Neural cell (in vitro differentiated cells): ENCODE measurements around the gene CTNNBL1. TPM values are rescaled to one million over a fixed set of nuclear protein-coding genes. Genes with fewer than 3 reads are reported as not detected.

ENCODE experiments used
- H2AFZ ChIP-seq: fragments of 200-600, 300-800 bp; sonication (generic), shearing (Covaris generic); 2 replicates; pipeline ENCODE4 v1.6.0; 2014; ENCODE audit warnings: low read depth, mild to moderate bottlenecking, antibody characterized with exemption, low read length, moderate library complexity
- H3F3A ChIP-seq: fragments of 200-600 bp; shearing (Covaris generic); 2 replicates; pipeline ENCODE4 v1.6.1; 2016; ENCODE audit warnings: mild to moderate bottlenecking, moderate library complexity, mixed read lengths, antibody characterized with exemption, low read length; ENCODE audit not compliant: insufficient read depth, poor library complexity, severe bottlenecking
- H3K27ac ChIP-seq: fragments of 200-600, 300-800 bp; sonication (generic), shearing (Covaris generic); 2 replicates; pipeline ENCODE4 v1.5.1; 2014; ENCODE audit warnings: mild to moderate bottlenecking, low read length, moderate library complexity
- H3K27me3 ChIP-seq: fragments of 300-800, 200-600 bp; sonication (generic), shearing (Covaris generic); 2 replicates; pipeline ENCODE4 v1.6.0; 2014; ENCODE audit warnings: mild to moderate bottlenecking, low read depth, low read length, moderate library complexity; ENCODE audit not compliant: insufficient read depth
- H3K36me3 ChIP-seq: fragments of 300-800, 200-600 bp; sonication (generic), shearing (Covaris generic); 2 replicates; pipeline ENCODE4 v1.5.1; 2014; ENCODE audit warnings: mild to moderate bottlenecking, antibody characterized with exemption, low read length, moderate library complexity; ENCODE audit not compliant: insufficient read depth
- H3K4me2 ChIP-seq: fragments of 300-800, 200-600 bp; sonication (generic), shearing (Covaris generic); 2 replicates; pipeline ENCODE4 v1.6.0; 2014; ENCODE audit warnings: mild to moderate bottlenecking, low read length
- H3K4me3 ChIP-seq: fragments of 300-800, 200-600 bp; sonication (generic), shearing (Covaris generic); 2 replicates; pipeline ENCODE4 v1.5.1; 2014; ENCODE audit warnings: mild to moderate bottlenecking, low read length, moderate library complexity
- H3K79me2 ChIP-seq: fragments of 200-600 bp; shearing (Covaris generic); replicated peaks from 2 replicates; pipeline ENCODE4 v1.6.0; 2014; ENCODE audit warnings: mild to moderate bottlenecking, low read length, moderate library complexity; ENCODE audit not compliant: insufficient read depth
- H3K9ac ChIP-seq: fragments of 300-800, 200-600 bp; sonication (generic), shearing (Covaris generic); 2 replicates; pipeline ENCODE4 v1.6.1; 2016; ENCODE audit warnings: mild to moderate bottlenecking, low read length, mixed read lengths
- H3K9me2 ChIP-seq: fragments of 200-600 bp; shearing (Covaris generic); 2 replicates; pipeline ENCODE4 v1.6.1; 2016; ENCODE audit warnings: mild to moderate bottlenecking, low read length, mixed read lengths; ENCODE audit not compliant: insufficient read depth
- H3K9me3 ChIP-seq: fragments of 200-600, 300-800 bp; sonication (generic), shearing (Covaris generic); 2 replicates; pipeline ENCODE4 v1.6.1; 2016; ENCODE audit warnings: mild to moderate bottlenecking, mixed run types, low read length, moderate library complexity, mixed read lengths
- H4K20me1 ChIP-seq: fragments of 200-600 bp; shearing (Covaris generic); 2 replicates; pipeline ENCODE4 v1.6.1; 2016; ENCODE audit warnings: mild to moderate bottlenecking, mixed run types; ENCODE audit not compliant: insufficient read depth
- CTCF ChIP-seq: fragments of 450-650 bp; IDR thresholded peaks from 2 replicates; pipeline ENCODE4 v1.5.1; 2014; ENCODE audit warnings: antibody characterized with exemption, mild to moderate bottlenecking, moderate library complexity; ENCODE audit not compliant: poor library complexity, severe bottlenecking
- EP300 ChIP-seq: fragments of 450-650 bp; conservative IDR thresholded peaks from 2 replicates; pipeline ENCODE4 v1.6.1; 2014; ENCODE audit warnings: antibody characterized with exemption, mild to moderate bottlenecking, moderate library complexity; ENCODE audit not compliant: poor library complexity, severe bottlenecking
- MXI1 ChIP-seq: fragments of 450-650 bp; conservative IDR thresholded peaks from 2 replicates; pipeline ENCODE4 v1.6.1; 2014; ENCODE audit warnings: antibody characterized with exemption, mild to moderate bottlenecking; ENCODE audit not compliant: poor library complexity, severe bottlenecking
- RAD21 ChIP-seq: fragments of 450-650 bp; conservative IDR thresholded peaks from 2 replicates; pipeline ENCODE4 v1.6.1; 2014; ENCODE audit warnings: antibody characterized with exemption, mild to moderate bottlenecking, moderate library complexity
- REST ChIP-seq: IDR thresholded peaks from 2 replicates; pipeline ENCODE4 v1.6.1; 2012; ENCODE audit warnings: borderline replicate concordance
- SMC3 ChIP-seq: fragments of 450-650 bp; conservative IDR thresholded peaks from 2 replicates; pipeline ENCODE4 v1.6.1; 2014; ENCODE audit warnings: antibody characterized with exemption, mild to moderate bottlenecking, moderate library complexity; ENCODE audit not compliant: poor library complexity
- polyA plus RNA-seq: library from polyadenylated mRNA; depleted of rRNA; stranded (reverse); fragments of >200 nt; gene quantifications from 2 replicates; pipeline ENCODE4 v1.2.3, GENCODE V29; 2014

The CTNNBL1 gene
- polyA plus RNA-seq, 1 donor from 2014 or later, result 32.6 TPM

- Histone ChIP-seq H3K79me2 (no peaks in the 10 kb centered on the region), H3K4me3 (no peak overlapping the region), H2AFZ (no peak overlapping the region), H3K9ac (no peak overlapping the region), H3F3A (no peaks in the 10 kb centered on the region), H3K27me3 (no peaks in the 10 kb centered on the region), H3K4me2 (no peak overlapping the region), H3K9me3 (peaks cover 5% of the 10 kb centered on the region), H3K36me3 (no peaks in the 10 kb centered on the region), H4K20me1 (no peaks in the 10 kb centered on the region), H3K27ac (no peak overlapping the region), H3K9me2 (no peaks in the 10 kb centered on the region)
- TF ChIP-seq REST (no peak), EP300 (no peak), MXI1 (no peak), RAD21 (no peak), SMC3 (no peak)
These were observed 11.1 kb downstream of the CTNNBL1 start for GRCh38 chr20:37704955-37705354.

GRCh38 chr20:37706298-37706697 lies 12.5 kb downstream of the CTNNBL1 start:
- TF ChIP-seq REST (no peak), CTCF (no peak), EP300 (no peak), SMC3 (no peak)
- no peaks in the 10 kb centered on the region for H4K20me1 ChIP-seq
- H3K4me3 ChIP-seq, result no peak overlapping the region

More at GRCh38 chr20:37706298-37706697, 12.5 kb downstream of the CTNNBL1 start:
- no peak overlapping the region for H3K9ac ChIP-seq
- no peak overlapping the region for H3K27ac ChIP-seq
- no peaks in the 10 kb centered on the region for H3K79me2 ChIP-seq
- H3K4me2 ChIP-seq, result no peak overlapping the region
- H3K27me3 ChIP-seq, result no peaks in the 10 kb centered on the region
- peaks cover 5% of the 10 kb centered on the region for H3K9me3 ChIP-seq
- no peaks in the 10 kb centered on the region for H3K36me3 ChIP-seq
- H3F3A ChIP-seq, result no peaks in the 10 kb centered on the region
- no peak overlapping the region for H2AFZ ChIP-seq
- no peaks in the 10 kb centered on the region for H3K9me2 ChIP-seq
